22Rv1 (cell line): Measurements from ENCODE around the gene ZNF776.

Experiments
- ZFX ChIP-seq: fragments of 450-650 bp; IDR thresholded peaks from 2 replicates; pipeline ENCODE4 v1.6.1; 2017; ENCODE audit warnings: antibody characterized with exemption, borderline replicate concordance
- TF ChIP-seq, protein P1 (sequence below): fragments of 450-650 bp; IDR thresholded peaks from 2 replicates; pipeline ENCODE4 v1.5.1; 2017; ENCODE audit warnings: mild to moderate bottlenecking

DNA sequence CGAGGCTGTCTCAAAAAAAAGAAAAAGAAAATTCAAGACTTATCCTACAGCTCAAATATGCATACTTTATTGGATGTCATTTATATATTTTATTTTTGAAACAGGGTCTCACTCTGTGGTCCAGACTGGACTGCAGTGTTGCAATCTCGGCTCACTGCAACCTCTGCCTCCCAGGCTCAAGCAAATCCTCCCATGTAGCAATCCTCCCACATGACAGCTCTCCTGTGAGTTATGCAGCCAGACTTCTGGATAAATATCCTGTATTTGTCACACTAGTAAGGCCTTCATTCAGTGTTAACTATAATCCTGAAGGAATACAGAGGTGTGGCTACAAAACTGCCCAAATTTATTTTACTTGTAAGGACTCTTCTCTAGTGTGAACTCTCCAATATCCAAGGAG is 60.9 kb downstream of the ZNF776 start:
- TF ChIP-seq, protein P1, sequence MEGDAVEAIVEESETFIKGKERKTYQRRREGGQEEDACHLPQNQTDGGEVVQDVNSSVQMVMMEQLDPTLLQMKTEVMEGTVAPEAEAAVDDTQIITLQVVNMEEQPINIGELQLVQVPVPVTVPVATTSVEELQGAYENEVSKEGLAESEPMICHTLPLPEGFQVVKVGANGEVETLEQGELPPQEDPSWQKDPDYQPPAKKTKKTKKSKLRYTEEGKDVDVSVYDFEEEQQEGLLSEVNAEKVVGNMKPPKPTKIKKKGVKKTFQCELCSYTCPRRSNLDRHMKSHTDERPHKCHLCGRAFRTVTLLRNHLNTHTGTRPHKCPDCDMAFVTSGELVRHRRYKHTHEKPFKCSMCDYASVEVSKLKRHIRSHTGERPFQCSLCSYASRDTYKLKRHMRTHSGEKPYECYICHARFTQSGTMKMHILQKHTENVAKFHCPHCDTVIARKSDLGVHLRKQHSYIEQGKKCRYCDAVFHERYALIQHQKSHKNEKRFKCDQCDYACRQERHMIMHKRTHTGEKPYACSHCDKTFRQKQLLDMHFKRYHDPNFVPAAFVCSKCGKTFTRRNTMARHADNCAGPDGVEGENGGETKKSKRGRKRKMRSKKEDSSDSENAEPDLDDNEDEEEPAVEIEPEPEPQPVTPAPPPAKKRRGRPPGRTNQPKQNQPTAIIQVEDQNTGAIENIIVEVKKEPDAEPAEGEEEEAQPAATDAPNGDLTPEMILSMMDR: no peak
- TF ChIP-seq ZFX: no peak
